Liver (tissue), 9 donors: ENCODE results near the gene PSIP1. TPM values are rescaled to one million over a fixed set of nuclear protein-coding genes. Genes with fewer than 3 reads are reported as not detected.

Source experiments
- DNase-seq: peaks from one replicate; pipeline ENCODE4 v3.0.0-alpha.2; 2017; ENCODE audit warnings: low spot score
- H3K27ac ChIP-seq, 2 donors: one replicate each; pipeline ENCODE4 v1.7.0; 2013; ENCODE audit warnings: inconsistent platforms in 2 of 2, low read length in 2 of 2, control low read depth in 1 of 2, low read depth in 1 of 2, mild to moderate bottlenecking in 1 of 2
- H3K27me3 ChIP-seq, 4 donors: one replicate each; pipeline versions ENCODE4 v1.6.1 to v1.7.0; 2013; ENCODE audit warnings: low read length in 3 of 4, inconsistent platforms in 1 of 4, mild to moderate bottlenecking in 1 of 4, moderate library complexity in 1 of 4; ENCODE audit not compliant: control insufficient read depth in 4 of 4, insufficient read depth in 4 of 4
- H3K36me3 ChIP-seq, 4 donors: one replicate each; pipeline versions ENCODE4 v1.6.1 to v1.7.0; 2013; ENCODE audit warnings: low read length in 3 of 4, mild to moderate bottlenecking in 3 of 4, low read depth in 1 of 4, moderate library complexity in 1 of 4; ENCODE audit not compliant: control insufficient read depth in 4 of 4, insufficient read depth in 3 of 4
- H3K4me1 ChIP-seq, 4 donors: one replicate each; pipeline versions ENCODE4 v1.6.1 to v1.7.0; 2013; ENCODE audit warnings: low read length in 3 of 4, mild to moderate bottlenecking in 3 of 4, moderate library complexity in 1 of 4; ENCODE audit not compliant: control insufficient read depth in 4 of 4, insufficient read depth in 4 of 4
- H3K4me3 ChIP-seq, 3 donors: one replicate each; pipeline versions ENCODE4 v1.6.1 to v1.7.0; 2013; ENCODE audit warnings: low read length in 3 of 3, control low read depth in 1 of 3, low read depth in 1 of 3, mild to moderate bottlenecking in 1 of 3
- H3K9ac ChIP-seq, 2 donors: one replicate each; pipeline ENCODE4 v1.7.0; 2013; ENCODE audit warnings: low read length in 2 of 2, mild to moderate bottlenecking in 2 of 2, moderate library complexity in 2 of 2, control low read depth in 1 of 2, low read depth in 1 of 2
- H3K9me3 ChIP-seq, 4 donors: one replicate each; pipeline versions ENCODE4 v1.6.1 to v1.7.0; 2013; ENCODE audit warnings: low read length in 3 of 4; ENCODE audit not compliant: control insufficient read depth in 4 of 4
- CTCF ChIP-seq: fragments of 150-350 bp; IDR thresholded peaks from 2 replicates; pipeline ENCODE4 v1.5.1; 2017; ENCODE audit warnings: improper control_type of control experiment, low read depth, low read length; ENCODE audit not compliant: missing input control
- EGR1 ChIP-seq, 2 donors: IDR thresholded peaks; 2 replicates each; pipeline ENCODE4 v1.6.1; 2016 to 2018; ENCODE audit warnings: antibody characterized with exemption in 2 of 2, low read depth in 2 of 2
- FOXA1 ChIP-seq: IDR thresholded peaks from 2 replicates; pipeline ENCODE4 v1.6.1; 2016; ENCODE audit warnings: antibody characterized with exemption
- FOXA2 ChIP-seq: IDR thresholded peaks from 2 replicates; pipeline ENCODE4 v1.6.1; 2016; ENCODE audit warnings: antibody characterized with exemption
- GABPA ChIP-seq, 2 donors: IDR thresholded peaks in 1 of 2; conservative IDR thresholded peaks in 1 of 2; 2 replicates each; pipeline ENCODE4 v1.6.1; 2016; ENCODE audit warnings: antibody characterized with exemption in 2 of 2, mild to moderate bottlenecking in 1 of 2, moderate library complexity in 1 of 2
- HNF4A ChIP-seq, 2 donors: conservative IDR thresholded peaks; 2 replicates each; pipeline ENCODE4 v1.6.1; 2016; ENCODE audit warnings: antibody characterized with exemption in 2 of 2, mild to moderate bottlenecking in 2 of 2
- HNF4G ChIP-seq: IDR thresholded peaks from 2 replicates; pipeline ENCODE4 v1.6.1; 2016; ENCODE audit warnings: antibody characterized with exemption
- JUND ChIP-seq, 2 donors: IDR thresholded peaks; 2 replicates each; pipeline ENCODE4 v1.6.1; 2016; ENCODE audit warnings: antibody characterized with exemption in 2 of 2
- NR2F2 ChIP-seq: IDR thresholded peaks from 2 replicates; pipeline ENCODE4 v1.6.1; 2016; ENCODE audit warnings: antibody characterized with exemption
- RAD21 ChIP-seq, 2 donors: IDR thresholded peaks; 2 replicates each; pipeline ENCODE4 v1.6.1; 2016; ENCODE audit warnings: antibody characterized with exemption in 2 of 2, mild to moderate bottlenecking in 2 of 2
- RXRA ChIP-seq, 2 donors: IDR thresholded peaks; 2 replicates each; pipeline ENCODE4 v1.6.1; 2017 to 2018; ENCODE audit warnings: antibody characterized with exemption in 2 of 2, mild to moderate bottlenecking in 1 of 2
- SP1 ChIP-seq: IDR thresholded peaks from 2 replicates; pipeline ENCODE4 v1.6.1; 2018; ENCODE audit warnings: antibody characterized with exemption, mild to moderate bottlenecking
- TAF1 ChIP-seq: conservative IDR thresholded peaks from 2 replicates; pipeline ENCODE4 v1.6.1; 2016; ENCODE audit warnings: antibody characterized with exemption, mild to moderate bottlenecking
- YY1 ChIP-seq: IDR thresholded peaks from 2 replicates; pipeline ENCODE4 v1.6.1; 2016; ENCODE audit warnings: antibody characterized with exemption, mild to moderate bottlenecking
- ZBTB33 ChIP-seq: IDR thresholded peaks from 2 replicates; pipeline ENCODE4 v1.6.1; 2016; ENCODE audit warnings: antibody characterized with exemption
- WGBS: extraction: QIAGEN DNeasy Blood & Tissue Kit; methylation state at CpG from one replicate; pipeline ENCODE4 v1.1.7; 2013; 5-methylcytosine and 5-hydroxymethylcytosine counted together
- polyA plus RNA-seq, 2 donors: library from polyadenylated mRNA; stranded (reverse) in 1 of 2; unstranded in 1 of 2; fragments of 200-250 nt in 1 of 2; fragments of >200 nt in 1 of 2; fragmentation: Nextera tagmentation in 1 of 2; extraction: Ambion mirVana in 1 of 2; gene quantifications; one replicate each; pipeline versions ENCODE4 v1.2.1 to v1.2.3, GENCODE V29; 2013 to 2015
- total RNA-seq, 2 donors: library from RNA; depleted of rRNA; stranded (reverse); fragments of >200 nt; gene quantifications; one replicate each; pipeline ENCODE4 v1.2.3, GENCODE V29; 2014
- TF ChIP-seq, protein P1 (sequence below): IDR thresholded peaks from 2 replicates; pipeline ENCODE4 v1.6.1; 2016; ENCODE audit warnings: antibody characterized with exemption
- TF ChIP-seq, protein P2 (sequence below): IDR thresholded peaks from 2 replicates; pipeline ENCODE4 v1.6.1; 2016; ENCODE audit warnings: antibody characterized with exemption
- TF ChIP-seq, protein P3 (sequence below): IDR thresholded peaks from 2 replicates; pipeline ENCODE4 v1.6.1; 2016; ENCODE audit warnings: antibody characterized with exemption, mild to moderate bottlenecking
- donor health status: healthy.
- donor health status: healthy.
- donor health status: healthy.
- donor health status: healthy.
- donor health status: healthy.

Gene PSIP1
- total and polyA plus RNA-seq, 4 donors = 9.2 to 22.7 (median 13.2) TPM

- DNase-seq = no peak
- 99% methylated on average over 7 of the region's 7 CpGs for WGBS
- Histone ChIP-seq H3K36me3 (peaks cover 2 to 16% (median 10%) of the 10 kb centered on the region in 4 donors), H3K9me3 (no peaks in the 10 kb centered on the region), H3K4me1 (no peaks in the 10 kb centered on the region), H3K27me3 (no peaks in the 10 kb centered on the region), H3K4me3 (no peak overlapping the region), H3K9ac (no peak overlapping the region), H3K27ac (no peak overlapping the region)
- TF ChIP-seq NR2F2 (no peak), RAD21 (IDR thresholded peaks at IDR 0.05) (no peak), GABPA (IDR thresholded peaks at IDR 0.05 in 1 of 2, conservative IDR thresholded peaks at IDR 0.05 in 1 of 2) (no peak), ZBTB33 (no peak), HNF4G (no peak), HNF4A (conservative IDR thresholded peaks at IDR 0.05) (no peak), JUND (IDR thresholded peaks at IDR 0.05) (no peak), EGR1 (IDR thresholded peaks at IDR 0.05; ENCODE audit: low read depth in 2 of 2) (no peak), FOXA2 (no peak), RXRA (IDR thresholded peaks at IDR 0.05) (no peak), FOXA1 (no peak), YY1 (no peak), CTCF (no peak), SP1 (no peak), TAF1 (no peak)
- TF ChIP-seq, protein P1, sequence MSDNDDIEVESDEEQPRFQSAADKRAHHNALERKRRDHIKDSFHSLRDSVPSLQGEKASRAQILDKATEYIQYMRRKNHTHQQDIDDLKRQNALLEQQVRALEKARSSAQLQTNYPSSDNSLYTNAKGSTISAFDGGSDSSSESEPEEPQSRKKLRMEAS = no peak
- TF ChIP-seq, protein P2, sequence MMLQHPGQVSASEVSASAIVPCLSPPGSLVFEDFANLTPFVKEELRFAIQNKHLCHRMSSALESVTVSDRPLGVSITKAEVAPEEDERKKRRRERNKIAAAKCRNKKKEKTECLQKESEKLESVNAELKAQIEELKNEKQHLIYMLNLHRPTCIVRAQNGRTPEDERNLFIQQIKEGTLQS = no peak
- TF ChIP-seq, protein P3, sequence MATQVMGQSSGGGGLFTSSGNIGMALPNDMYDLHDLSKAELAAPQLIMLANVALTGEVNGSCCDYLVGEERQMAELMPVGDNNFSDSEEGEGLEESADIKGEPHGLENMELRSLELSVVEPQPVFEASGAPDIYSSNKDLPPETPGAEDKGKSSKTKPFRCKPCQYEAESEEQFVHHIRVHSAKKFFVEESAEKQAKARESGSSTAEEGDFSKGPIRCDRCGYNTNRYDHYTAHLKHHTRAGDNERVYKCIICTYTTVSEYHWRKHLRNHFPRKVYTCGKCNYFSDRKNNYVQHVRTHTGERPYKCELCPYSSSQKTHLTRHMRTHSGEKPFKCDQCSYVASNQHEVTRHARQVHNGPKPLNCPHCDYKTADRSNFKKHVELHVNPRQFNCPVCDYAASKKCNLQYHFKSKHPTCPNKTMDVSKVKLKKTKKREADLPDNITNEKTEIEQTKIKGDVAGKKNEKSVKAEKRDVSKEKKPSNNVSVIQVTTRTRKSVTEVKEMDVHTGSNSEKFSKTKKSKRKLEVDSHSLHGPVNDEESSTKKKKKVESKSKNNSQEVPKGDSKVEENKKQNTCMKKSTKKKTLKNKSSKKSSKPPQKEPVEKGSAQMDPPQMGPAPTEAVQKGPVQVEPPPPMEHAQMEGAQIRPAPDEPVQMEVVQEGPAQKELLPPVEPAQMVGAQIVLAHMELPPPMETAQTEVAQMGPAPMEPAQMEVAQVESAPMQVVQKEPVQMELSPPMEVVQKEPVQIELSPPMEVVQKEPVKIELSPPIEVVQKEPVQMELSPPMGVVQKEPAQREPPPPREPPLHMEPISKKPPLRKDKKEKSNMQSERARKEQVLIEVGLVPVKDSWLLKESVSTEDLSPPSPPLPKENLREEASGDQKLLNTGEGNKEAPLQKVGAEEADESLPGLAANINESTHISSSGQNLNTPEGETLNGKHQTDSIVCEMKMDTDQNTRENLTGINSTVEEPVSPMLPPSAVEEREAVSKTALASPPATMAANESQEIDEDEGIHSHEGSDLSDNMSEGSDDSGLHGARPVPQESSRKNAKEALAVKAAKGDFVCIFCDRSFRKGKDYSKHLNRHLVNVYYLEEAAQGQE = no peak
These were observed 71.9 kb downstream of the PSIP1 start for GRCh38 chr9:15438891-15439290.
